Measurements from ENCODE around the gene CTNNA1. TPM values are rescaled to one million over a fixed set of nuclear protein-coding genes. Genes with fewer than 3 reads are reported as not detected.

The CTNNA1 gene
- total and polyA plus RNA-seq, 9 of the 15 experiments (the other 6 are each of a cell fraction or from before 2014, with no cell fraction given), result 29.6 to 117 (median 89.1) TPM

DNA sequence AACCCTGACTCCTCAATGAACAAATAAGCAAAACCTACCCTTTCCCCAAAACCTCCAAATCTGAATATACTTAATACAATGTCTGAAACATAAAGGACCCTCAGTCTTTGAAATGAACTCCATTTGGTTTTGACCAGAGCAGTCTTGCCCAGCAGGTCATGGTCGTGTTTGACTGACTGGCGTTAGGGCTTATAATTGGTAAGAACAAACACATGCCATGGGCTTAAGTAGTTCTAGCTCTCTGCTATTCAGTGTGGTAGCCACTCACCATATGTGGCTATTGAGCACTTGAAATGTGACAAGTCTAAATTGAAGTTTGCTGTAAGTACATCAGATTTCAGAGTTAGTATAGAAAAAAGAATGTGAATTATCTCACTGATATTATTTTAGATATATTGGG lies 79.9 kb downstream of the CTNNA1 start:
- H4K20me1 ChIP-seq (replicated peaks; ENCODE audit: control insufficient read depth, insufficient read depth, low read length), result no peaks in the 10 kb centered on the region
- intact Hi-C loops (cut with micrococcal nuclease), result no loop called here

More for the DNA sequence above, 79.9 kb downstream of the CTNNA1 start:
- Histone ChIP-seq H3K4me1 (replicated peaks in 1 of 2; ENCODE audit: control insufficient read depth in 2 of 2, insufficient read depth in 2 of 2, low read length in 2 of 2) (no peaks in the 10 kb centered on the region), H3K79me2 (ENCODE audit: control insufficient read depth, insufficient read depth, low read length) (no peaks in the 10 kb centered on the region), H3K9ac (ENCODE audit: insufficient read depth in 1 of 2, low read depth in 2 of 2, low read length in 2 of 2) (no peak overlapping the region), H2AFZ (ENCODE audit: low read depth, low read length) (no peak overlapping the region), H3K9me1 (ENCODE audit: control insufficient read depth, insufficient read depth, low read length) (no peaks in the 10 kb centered on the region), H3K4me3 (no peak overlapping the region), H3K9me3 (replicated peaks; ENCODE audit: control insufficient read depth, insufficient read depth, low read depth, low read length) (no peaks in the 10 kb centered on the region; the same call in 1 of the 2 replicates), H3K4me2 (ENCODE audit: insufficient read depth, low read length) (no peak overlapping the region), H3K27me3 (ENCODE audit: control insufficient read depth in 2 of 2, insufficient read depth in 2 of 2, low read length in 2 of 2) (no peaks in the 10 kb centered on the region), H3K36me3 (ENCODE audit: control insufficient read depth, insufficient read depth, low read length) (peaks cover 17% of the 10 kb centered on the region; the same call in 2 of the 3 replicates), H3K27ac (ENCODE audit: extremely low read depth, low read depth, low read length) (no peak overlapping the region)
- BruUV-seq (replicated peaks), result no TSS peak
- peak; percentile 60 for FAIRE-seq
- WGBS (ENCODE audit: insufficient coverage, low coverage, missing lambda C conversion rate), result 80% methylated on average over 2 of the region's 2 CpGs
- in situ Hi-C loops (cut with MboI), result no loop called here
- ChIA-PET CTCF (ENCODE audit: low intra/inter-chr PET ratio) (no interaction called here), POLR2A (interaction anchor here (1.0 kb wide), 1 partner anchor 98 kb away, joined by 3 read pairs; no protein-coding TSS in a partner anchor)
- DNase-seq (ENCODE audit: extremely low read depth in 1 of 4, low spot score in 3 of 4), result no peak
- no peak for ATAC-seq
- TF ChIP-seq ZNF695 (CRISPR knock-in tag; IDR thresholded peaks at IDR 0.05) (no peak), STAT5B (CRISPR knock-in tag; IDR thresholded peaks at IDR 0.05) (no peak), NR2F6 (CRISPR knock-in tag; IDR thresholded peaks at IDR 0.05) (no peak), PURB (CRISPR knock-in tag; IDR thresholded peaks at IDR 0.05; ENCODE audit: low read depth) (no peak), GABPB2 (CRISPR knock-in tag; conservative IDR thresholded peaks at IDR 0.05) (no peak), GATA2 (CRISPR knock-in tag; IDR thresholded peaks at IDR 0.05) (no peak), FOXJ3 (CRISPR knock-in tag; IDR thresholded peaks at IDR 0.05) (no peak), NFE2L1 (tag; IDR thresholded peaks at IDR 0.05; ENCODE audit: borderline replicate concordance, low read depth) (no peak), HNRNPUL1 (IDR thresholded peaks at IDR 0.05; ENCODE audit: low read length) (no peak)
- TF ChIP-seq, protein P1, sequence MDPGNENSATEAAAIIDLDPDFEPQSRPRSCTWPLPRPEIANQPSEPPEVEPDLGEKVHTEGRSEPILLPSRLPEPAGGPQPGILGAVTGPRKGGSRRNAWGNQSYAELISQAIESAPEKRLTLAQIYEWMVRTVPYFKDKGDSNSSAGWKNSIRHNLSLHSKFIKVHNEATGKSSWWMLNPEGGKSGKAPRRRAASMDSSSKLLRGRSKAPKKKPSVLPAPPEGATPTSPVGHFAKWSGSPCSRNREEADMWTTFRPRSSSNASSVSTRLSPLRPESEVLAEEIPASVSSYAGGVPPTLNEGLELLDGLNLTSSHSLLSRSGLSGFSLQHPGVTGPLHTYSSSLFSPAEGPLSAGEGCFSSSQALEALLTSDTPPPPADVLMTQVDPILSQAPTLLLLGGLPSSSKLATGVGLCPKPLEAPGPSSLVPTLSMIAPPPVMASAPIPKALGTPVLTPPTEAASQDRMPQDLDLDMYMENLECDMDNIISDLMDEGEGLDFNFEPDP (CRISPR knock-in tag; IDR thresholded peaks at IDR 0.05), result no peak
- TF ChIP-seq, protein P2, sequence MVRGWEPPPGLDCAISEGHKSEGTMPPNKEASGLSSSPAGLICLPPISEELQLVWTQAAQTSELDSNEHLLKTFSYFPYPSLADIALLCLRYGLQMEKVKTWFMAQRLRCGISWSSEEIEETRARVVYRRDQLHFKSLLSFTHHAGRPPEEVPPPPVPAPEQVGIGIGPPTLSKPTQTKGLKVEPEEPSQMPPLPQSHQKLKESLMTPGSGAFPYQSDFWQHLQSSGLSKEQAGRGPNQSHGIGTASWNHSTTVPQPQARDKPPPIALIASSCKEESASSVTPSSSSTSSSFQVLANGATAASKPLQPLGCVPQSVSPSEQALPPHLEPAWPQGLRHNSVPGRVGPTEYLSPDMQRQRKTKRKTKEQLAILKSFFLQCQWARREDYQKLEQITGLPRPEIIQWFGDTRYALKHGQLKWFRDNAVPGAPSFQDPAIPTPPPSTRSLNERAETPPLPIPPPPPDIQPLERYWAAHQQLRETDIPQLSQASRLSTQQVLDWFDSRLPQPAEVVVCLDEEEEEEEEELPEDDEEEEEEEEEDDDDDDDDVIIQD (CRISPR knock-in tag; IDR thresholded peaks at IDR 0.05), result no peak

Data from K562 (cell line).